Type B pancreatic cell (in vitro differentiated cells): ENCODE results near the gene CAB39. TPM values are rescaled to one million over a fixed set of nuclear protein-coding genes. Genes with fewer than 3 reads are reported as not detected.
A peak's percentile ranks its signal among the peaks of the same experiment; 100 is the strongest.

Experiments used
- DNase-seq: peaks from one replicate; pipeline ENCODE4 v3.0.0; 2021; ENCODE audit warnings: mixed read lengths; ENCODE audit not compliant: unreplicated experiment; ENCODE audit errors: extremely low spot score
- H3K27ac Mint-ChIP-seq: 2 replicates; pipeline ENCODE4 v1.8.0; 2021; ENCODE audit warnings: mild to moderate bottlenecking, mixed read lengths
- H3K27me3 Mint-ChIP-seq: 2 replicates; pipeline ENCODE4 v1.8.0; 2021; ENCODE audit warnings: mixed read lengths
- H3K36me3 Mint-ChIP-seq: 2 replicates; pipeline ENCODE4 v1.8.0; 2021; ENCODE audit warnings: mixed read lengths
- H3K4me1 Mint-ChIP-seq: one replicate; pipeline ENCODE4 v1.8.0; 2021; ENCODE audit warnings: mixed read lengths; ENCODE audit not compliant: unreplicated experiment
- H3K4me3 Mint-ChIP-seq: 2 replicates; pipeline ENCODE4 v1.8.0; 2021; ENCODE audit warnings: mild to moderate bottlenecking, mixed read lengths
- H3K9me3 Mint-ChIP-seq: 2 replicates; pipeline ENCODE4 v1.8.0; 2021; ENCODE audit warnings: mixed read lengths
- CTCF ChIP-seq: fragments of 200-600 bp; sonication (generic); conservative IDR thresholded peaks from 2 replicates; pipeline ENCODE4 v1.5.0; 2021; ENCODE audit warnings: antibody characterized with exemption, mild to moderate bottlenecking
- total RNA-seq: library from RNA; stranded (reverse); gene quantifications from 2 replicates; pipeline ENCODE4 v1.2.1, GENCODE V29; 2021; ENCODE audit warnings: low replicate concordance

The CAB39 gene
- total RNA-seq, 1 donor from 2014 or later, result 49.2 TPM

- peak overlapping the region; percentile 3 for H3K4me3 Mint-ChIP-seq
- no peak for DNase-seq
- H3K27ac Mint-ChIP-seq, result peak overlapping the region; percentile 80
- H3K9me3 Mint-ChIP-seq, result peaks cover 5% of the 10 kb centered on the region
- H3K4me1 Mint-ChIP-seq, result peaks cover 33% of the 10 kb centered on the region
- no peak for TF ChIP-seq CTCF
- peaks cover 19% of the 10 kb centered on the region for H3K27me3 Mint-ChIP-seq
- no peaks in the 10 kb centered on the region for H3K36me3 Mint-ChIP-seq
These were observed 28.1 kb upstream of the CAB39 start for GRCh38 chr2:230684270-230685168.

GRCh38 chr2:230685178-230685577 lies 27.5 kb upstream of the CAB39 start:
- peaks cover 5% of the 10 kb centered on the region for H3K9me3 Mint-ChIP-seq
- H3K4me1 Mint-ChIP-seq, result peaks cover 33% of the 10 kb centered on the region
- peak overlapping the region; percentile 80 for H3K27ac Mint-ChIP-seq
- no peak for TF ChIP-seq CTCF
- peak overlapping the region; percentile 27 for H3K4me3 Mint-ChIP-seq
- H3K27me3 Mint-ChIP-seq, result peaks cover 19% of the 10 kb centered on the region
- H3K36me3 Mint-ChIP-seq, result no peaks in the 10 kb centered on the region
- no peak for DNase-seq

GRCh38 chr2:230687498-230687897 lies 25.1 kb upstream of the CAB39 start:
- H3K9me3 Mint-ChIP-seq, result peaks cover 10% of the 10 kb centered on the region
- H3K27ac Mint-ChIP-seq, result peak overlapping the region; percentile 39
- peak overlapping the region; percentile 54 for H3K4me3 Mint-ChIP-seq
- DNase-seq, result no peak
- H3K4me1 Mint-ChIP-seq, result peaks cover 30% of the 10 kb centered on the region
- TF ChIP-seq CTCF, result no peak
- peaks cover 6% of the 10 kb centered on the region for H3K27me3 Mint-ChIP-seq
- H3K36me3 Mint-ChIP-seq, result no peaks in the 10 kb centered on the region

GRCh38 chr2:230688490-230688889 lies 24.2 kb upstream of the CAB39 start:
- Mint-ChIP-seq H3K9me3 (peaks cover 10% of the 10 kb centered on the region), H3K36me3 (no peaks in the 10 kb centered on the region), H3K27me3 (peaks cover 6% of the 10 kb centered on the region), H3K4me3 (no peak overlapping the region), H3K4me1 (peaks cover 30% of the 10 kb centered on the region), H3K27ac (no peak overlapping the region)
- no peak for DNase-seq
- TF ChIP-seq CTCF, result no peak

- no peak overlapping the region for H3K4me3 Mint-ChIP-seq
- no peak for DNase-seq
- H3K27me3 Mint-ChIP-seq, result no peaks in the 10 kb centered on the region
These were observed 22.2 kb upstream of the CAB39 start for GRCh38 chr2:230690439-230690838.

More at GRCh38 chr2:230690439-230690838, 22.2 kb upstream of the CAB39 start:
- no peak for TF ChIP-seq CTCF
- H3K27ac Mint-ChIP-seq, result peak overlapping the region; percentile 33
- no peaks in the 10 kb centered on the region for H3K36me3 Mint-ChIP-seq
- peaks cover 11% of the 10 kb centered on the region for H3K9me3 Mint-ChIP-seq
- H3K4me1 Mint-ChIP-seq, result peaks cover 15% of the 10 kb centered on the region
